Ectodermal cell (in vitro differentiated cells): ENCODE measurements around the gene DPF1.

ENCODE experiments used
- H3K27ac ChIP-seq: 2 replicates; pipeline ENCODE4 v1.7.0; 2013; ENCODE audit warnings: mild to moderate bottlenecking, low read depth, low read length; ENCODE audit not compliant: insufficient read depth, poor library complexity, severe bottlenecking
- H3K27me3 ChIP-seq: 2 replicates; pipeline ENCODE4 v1.7.0; 2013; ENCODE audit warnings: mild to moderate bottlenecking, low read length; ENCODE audit not compliant: insufficient read depth, control insufficient read depth, poor library complexity, severe bottlenecking
- H3K36me3 ChIP-seq: one replicate; pipeline ENCODE4 v1.7.0; 2013; ENCODE audit warnings: low read length; ENCODE audit not compliant: control insufficient read depth, insufficient read depth
- H3K4me1 ChIP-seq: one replicate; pipeline ENCODE4 v1.7.0; 2013; ENCODE audit warnings: low read length; ENCODE audit not compliant: control insufficient read depth, insufficient read depth
- H3K4me3 ChIP-seq: 2 replicates; pipeline ENCODE4 v1.7.0; 2013; ENCODE audit warnings: low read depth, low read length, control low read depth; ENCODE audit not compliant: insufficient read depth
- H3K9me3 ChIP-seq: 2 replicates; pipeline ENCODE4 v1.7.0; 2013; ENCODE audit warnings: mild to moderate bottlenecking, low read length, moderate library complexity; ENCODE audit not compliant: control insufficient read depth
- WGBS, 2 experiments: methylation state at CpG; one replicate each; pipeline ENCODE4 v1.1.7; 2013; ENCODE audit warnings: missing lambda C conversion rate in 2 of 2; 5-methylcytosine and 5-hydroxymethylcytosine counted together

The DPF1 gene

GRCh38 chr19:38168637-38169036, 55.4 kb downstream of the DPF1 start:
- peaks cover 3% of the 10 kb centered on the region for H3K36me3 ChIP-seq
- no peak overlapping the region for H3K4me3 ChIP-seq
- WGBS, 2 experiments: 63 to 70% methylated on average over 4 of the region's 4 CpGs
- H3K27me3 ChIP-seq: no peaks in the 10 kb centered on the region
- no peaks in the 10 kb centered on the region for H3K9me3 ChIP-seq
- no peak overlapping the region for H3K27ac ChIP-seq
- peaks cover 5% of the 10 kb centered on the region for H3K4me1 ChIP-seq

- Histone ChIP-seq H3K36me3 (peaks cover 20% of the 10 kb centered on the region), H3K9me3 (no peaks in the 10 kb centered on the region), H3K27me3 (no peaks in the 10 kb centered on the region), H3K4me3 (no peak overlapping the region), H3K4me1 (peaks cover 5% of the 10 kb centered on the region), H3K27ac (no peak overlapping the region)
- WGBS, 2 experiments: 95 to 98% methylated on average over 6 of the region's 6 CpGs
These were observed 58.7 kb downstream of the DPF1 start for GRCh38 chr19:38165335-38165734.

- H3K4me1 ChIP-seq: peaks cover under 1% of the 10 kb centered on the region
- peaks cover 20% of the 10 kb centered on the region for H3K36me3 ChIP-seq
- H3K4me3 ChIP-seq: no peak overlapping the region
- no peaks in the 10 kb centered on the region for H3K27me3 ChIP-seq
- no peak overlapping the region for H3K27ac ChIP-seq
- H3K9me3 ChIP-seq: no peaks in the 10 kb centered on the region
- 93% methylated on average over 25 of the region's 25 CpGs for WGBS, 2 experiments
These were observed 59.5 kb downstream of the DPF1 start for GRCh38 chr19:38164526-38164925.

- no peaks in the 10 kb centered on the region for H3K4me1 ChIP-seq
- no peak overlapping the region for H3K27ac ChIP-seq
- H3K4me3 ChIP-seq: no peak overlapping the region
- H3K36me3 ChIP-seq: peaks cover 20% of the 10 kb centered on the region
- WGBS, 2 experiments: 95 to 96% methylated on average over 23 of the region's 23 CpGs
- no peaks in the 10 kb centered on the region for H3K9me3 ChIP-seq
- H3K27me3 ChIP-seq: no peaks in the 10 kb centered on the region
These were observed 60.4 kb downstream of the DPF1 start for GRCh38 chr19:38163419-38164290.

GRCh38 chr19:38162632-38163031, 61.4 kb downstream of the DPF1 start:
- H3K4me3 ChIP-seq: no peak overlapping the region
- no peaks in the 10 kb centered on the region for H3K9me3 ChIP-seq
- H3K27ac ChIP-seq: no peak overlapping the region
- no peaks in the 10 kb centered on the region for H3K4me1 ChIP-seq
- H3K27me3 ChIP-seq: no peaks in the 10 kb centered on the region
- H3K36me3 ChIP-seq: peaks cover 20% of the 10 kb centered on the region
- WGBS, 2 experiments: 94 to 95% methylated on average over 7 of the region's 7 CpGs

- no peaks in the 10 kb centered on the region for H3K27me3 ChIP-seq
- peaks cover 20% of the 10 kb centered on the region for H3K36me3 ChIP-seq
- no peak overlapping the region for H3K4me3 ChIP-seq
- H3K27ac ChIP-seq: no peak overlapping the region
- H3K4me1 ChIP-seq: no peaks in the 10 kb centered on the region
- H3K9me3 ChIP-seq: no peaks in the 10 kb centered on the region
- WGBS, 2 experiments: 87 to 88% methylated on average over 5 of the region's 5 CpGs
These were observed 61.9 kb downstream of the DPF1 start for GRCh38 chr19:38162094-38162493.
